MM.1S (cell line): ENCODE data around the gene TEX264.

ENCODE experiments used
- DNase-seq: peaks from one replicate; pipeline ENCODE4 v3.0.0-alpha.2; 2015
- H2AFZ ChIP-seq: fragments of 300-600 bp; sonication (generic); 2 replicates; pipeline ENCODE4 v1.6.0; 2016; ENCODE audit warnings: antibody characterized with exemption, low read length
- H3F3A ChIP-seq: fragments of 300-600 bp; sonication (generic); 2 replicates; pipeline ENCODE4 v1.6.1; 2016; ENCODE audit warnings: mild to moderate bottlenecking, antibody characterized with exemption, low read length, moderate library complexity, mixed read lengths; ENCODE audit not compliant: insufficient read depth
- H3K27ac ChIP-seq: fragments of 300-600 bp; sonication (generic); 2 replicates; pipeline ENCODE4 v1.5.1; 2016; ENCODE audit warnings: mild to moderate bottlenecking, low read length
- H3K27me3 ChIP-seq: fragments of 300-600 bp; sonication (generic); replicated peaks from 2 replicates; pipeline ENCODE4 v1.6.0; 2016; ENCODE audit warnings: low read length; ENCODE audit not compliant: insufficient read depth
- H3K36me3 ChIP-seq: fragments of 300-600 bp; sonication (generic); replicated peaks from 2 replicates; pipeline ENCODE4 v1.6.1; 2016; ENCODE audit warnings: mild to moderate bottlenecking, low read length, mixed read lengths; ENCODE audit not compliant: insufficient read depth
- H3K4me1 ChIP-seq: fragments of 300-600 bp; sonication (generic); 2 replicates; pipeline ENCODE4 v1.6.1; 2016; ENCODE audit warnings: low read length, mixed read lengths
- H3K4me2 ChIP-seq: fragments of 300-600 bp; sonication (generic); 2 replicates; pipeline ENCODE4 v1.6.0; 2016; ENCODE audit warnings: low read depth, low read length
- H3K4me3 ChIP-seq: fragments of 300-600 bp; sonication (generic); 2 replicates; pipeline ENCODE4 v1.5.1; 2016; ENCODE audit warnings: low read length, mixed read lengths
- H3K79me2 ChIP-seq: fragments of 300-600 bp; sonication (generic); 2 replicates; pipeline ENCODE4 v1.6.1; 2016; ENCODE audit warnings: mixed run types, low read length, mixed read lengths
- H3K9ac ChIP-seq: fragments of 300-600 bp; sonication (generic); 2 replicates; pipeline ENCODE4 v1.6.1; 2016; ENCODE audit warnings: low read length, mixed read lengths
- H3K9me2 ChIP-seq: fragments of 300-600 bp; sonication (generic); replicated peaks from 2 replicates; pipeline ENCODE4 v1.6.1; 2016; ENCODE audit warnings: mild to moderate bottlenecking, low read length, mixed read lengths; ENCODE audit not compliant: insufficient read depth
- H3K9me3 ChIP-seq: fragments of 300-600 bp; sonication (generic); replicated peaks from 2 replicates; pipeline ENCODE4 v1.6.1; 2016; ENCODE audit warnings: mild to moderate bottlenecking, low read length, mixed read lengths; ENCODE audit not compliant: insufficient read depth
- H4K20me1 ChIP-seq: fragments of 300-600 bp; sonication (generic); 2 replicates; pipeline ENCODE4 v1.6.1; 2016; ENCODE audit warnings: mild to moderate bottlenecking, low read length, moderate library complexity, mixed read lengths; ENCODE audit not compliant: insufficient read depth
- CTCF ChIP-seq: fragments of 300-600 bp; sonication (generic); IDR thresholded peaks from 2 replicates; pipeline ENCODE4 v1.5.1; 2016; ENCODE audit warnings: antibody characterized with exemption, low read length, mixed read lengths
- EZH2 ChIP-seq: fragments of 300-600 bp; sonication (generic); optimal IDR thresholded peaks from 2 replicates; pipeline ENCODE3; 2017; ENCODE audit warnings: low read depth, mild to moderate bottlenecking, antibody characterized with exemption, low read length, mixed read lengths
- EZH2phosphoT487 ChIP-seq: fragments of 300-600 bp; sonication (generic); IDR thresholded peaks from 2 replicates; pipeline ENCODE4 v1.6.1; 2018; ENCODE audit warnings: antibody characterized with exemption, low read length

The TEX264 gene

GRCh38 chr3:51630513-51630912, 40.5 kb upstream of the TEX264 start:
- no peaks in the 10 kb centered on the region for H4K20me1 ChIP-seq
- H3K4me1 ChIP-seq, result no peaks in the 10 kb centered on the region
- no peaks in the 10 kb centered on the region for H3F3A ChIP-seq
- TF ChIP-seq EZH2phosphoT487 (no peak), EZH2 (no peak), CTCF (no peak)
- H2AFZ ChIP-seq, result no peak overlapping the region
- H3K9me3 ChIP-seq, result no peaks in the 10 kb centered on the region
- H3K27me3 ChIP-seq, result no peaks in the 10 kb centered on the region
- no peak overlapping the region for H3K27ac ChIP-seq
- H3K9ac ChIP-seq, result no peak overlapping the region
- no peaks in the 10 kb centered on the region for H3K79me2 ChIP-seq
- no peaks in the 10 kb centered on the region for H3K9me2 ChIP-seq
- no peak for DNase-seq
- H3K4me2 ChIP-seq, result no peak overlapping the region
- no peak overlapping the region for H3K4me3 ChIP-seq
- H3K36me3 ChIP-seq, result no peaks in the 10 kb centered on the region; the same call in 1 of the 2 replicates

- no peak for DNase-seq
- Histone ChIP-seq H3K9me3 (no peaks in the 10 kb centered on the region), H3K9ac (no peak overlapping the region), H2AFZ (no peak overlapping the region), H4K20me1 (no peaks in the 10 kb centered on the region), H3F3A (no peaks in the 10 kb centered on the region), H3K27me3 (no peaks in the 10 kb centered on the region), H3K4me2 (no peak overlapping the region), H3K27ac (no peak overlapping the region), H3K9me2 (no peaks in the 10 kb centered on the region), H3K4me3 (no peak overlapping the region), H3K36me3 (no peaks in the 10 kb centered on the region; the same call in 1 of the 2 replicates), H3K79me2 (no peaks in the 10 kb centered on the region), H3K4me1 (no peaks in the 10 kb centered on the region)
- TF ChIP-seq CTCF (no peak), EZH2phosphoT487 (no peak)
Observed at GRCh38 chr3:51637144-51637940, 33.7 kb upstream of the TEX264 start.

- Histone ChIP-seq H2AFZ (no peak overlapping the region), H3K9ac (no peak overlapping the region), H3K27ac (no peak overlapping the region), H4K20me1 (no peaks in the 10 kb centered on the region), H3K9me3 (no peaks in the 10 kb centered on the region), H3K4me2 (no peak overlapping the region), H3F3A (no peaks in the 10 kb centered on the region), H3K27me3 (no peaks in the 10 kb centered on the region), H3K79me2 (no peaks in the 10 kb centered on the region), H3K4me1 (no peaks in the 10 kb centered on the region), H3K36me3 (no peaks in the 10 kb centered on the region; the same call in 1 of the 2 replicates), H3K4me3 (no peak overlapping the region), H3K9me2 (no peaks in the 10 kb centered on the region)
- TF ChIP-seq CTCF (peak; percentile 91), EZH2 (no peak)
- peak; percentile 75 for DNase-seq
Observed at GRCh38 chr3:51637941-51638471, 33.0 kb upstream of the TEX264 start.
